MM.1S (cell line): ENCODE data around the gene FYCO1.

Source experiments
- CTCF ChIP-seq: fragments of 300-600 bp; sonication (generic); IDR thresholded peaks from 2 replicates; pipeline ENCODE4 v1.5.1; 2016; ENCODE audit warnings: antibody characterized with exemption, low read length, mixed read lengths
- EZH2 ChIP-seq: fragments of 300-600 bp; sonication (generic); optimal IDR thresholded peaks from 2 replicates; pipeline ENCODE3; 2017; ENCODE audit warnings: low read depth, mild to moderate bottlenecking, antibody characterized with exemption, low read length, mixed read lengths
- EZH2phosphoT487 ChIP-seq: fragments of 300-600 bp; sonication (generic); IDR thresholded peaks from 2 replicates; pipeline ENCODE4 v1.6.1; 2018; ENCODE audit warnings: antibody characterized with exemption, low read length

- no peak for TF ChIP-seq CTCF
- no peak for TF ChIP-seq EZH2
- no peak for TF ChIP-seq EZH2phosphoT487
Observed at GRCh38 chr3:45874677-45875346, 120.8 kb downstream of the FYCO1 start.
